Dendritic cell treated with granulocyte-macrophage colony-stimulating factor and Interleukin-4, amounts not matched to agents 40 ng/mL and 50 ng/mL, for 4 days (primary cell): ENCODE results near the gene KRTAP10-7.
"Not testable (repeated sequence)": the region's sequence is repeated elsewhere in the genome, so short reads cannot be mapped to it uniquely, and the experiment has no call there.

Experiments used
- H3K27ac Mint-ChIP-seq: one replicate; pipeline ENCODE4 v1.8.0; 2022; ENCODE audit warnings: mild to moderate bottlenecking, mixed read lengths
- H3K27me3 Mint-ChIP-seq: one replicate; pipeline ENCODE4 v1.8.0; 2022; ENCODE audit warnings: mild to moderate bottlenecking, mixed read lengths
- H3K36me3 Mint-ChIP-seq: one replicate; pipeline ENCODE4 v1.8.0; 2022; ENCODE audit warnings: low read depth, mixed read lengths
- H3K4me1 Mint-ChIP-seq: one replicate; pipeline ENCODE4 v1.8.0; 2022; ENCODE audit warnings: low read depth, mixed read lengths
- H3K4me3 Mint-ChIP-seq: one replicate; pipeline ENCODE4 v1.8.0; 2022; ENCODE audit warnings: mild to moderate bottlenecking, moderate library complexity, mixed read lengths
- H3K9me3 Mint-ChIP-seq: one replicate; pipeline ENCODE4 v1.8.0; 2022; ENCODE audit warnings: mixed read lengths
- intact Hi-C: fragments of 100-400 bp; cut with micrococcal nuclease; formaldehyde crosslinking; loops from one replicate; pipeline ENCODE4 v1.15.0; 2022

KRTAP10-7 gene

DNA sequence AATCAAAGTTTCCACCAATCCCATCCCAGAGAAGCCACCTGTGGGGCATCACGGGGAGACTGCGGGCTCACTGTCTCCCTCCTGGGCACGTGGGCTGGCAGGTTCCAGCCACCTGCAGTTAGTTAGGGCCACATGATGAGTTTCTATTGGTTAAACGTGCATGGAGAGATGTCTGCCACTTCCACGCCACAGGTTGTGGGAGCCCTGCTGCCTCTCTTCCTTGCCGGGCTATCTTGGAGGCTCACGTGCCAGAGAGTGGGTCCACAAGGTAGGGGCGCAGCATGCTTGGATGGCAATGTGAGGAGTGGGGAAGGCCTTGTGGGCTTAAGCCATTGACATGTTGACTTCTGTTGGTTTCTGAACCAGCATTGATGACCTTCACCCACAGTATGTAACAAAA is 3.5 kb downstream of the KRTAP10-7 start:
- Mint-ChIP-seq H3K27ac (no peak overlapping the region), H3K27me3 (peaks cover 9% of the 10 kb centered on the region), H3K4me3 (no peak overlapping the region), H3K9me3 (peaks cover 20% of the 10 kb centered on the region), H3K4me1 (no peaks in the 10 kb centered on the region), H3K36me3 (no peaks in the 10 kb centered on the region)
- intact Hi-C loops: no loop called here

DNA sequence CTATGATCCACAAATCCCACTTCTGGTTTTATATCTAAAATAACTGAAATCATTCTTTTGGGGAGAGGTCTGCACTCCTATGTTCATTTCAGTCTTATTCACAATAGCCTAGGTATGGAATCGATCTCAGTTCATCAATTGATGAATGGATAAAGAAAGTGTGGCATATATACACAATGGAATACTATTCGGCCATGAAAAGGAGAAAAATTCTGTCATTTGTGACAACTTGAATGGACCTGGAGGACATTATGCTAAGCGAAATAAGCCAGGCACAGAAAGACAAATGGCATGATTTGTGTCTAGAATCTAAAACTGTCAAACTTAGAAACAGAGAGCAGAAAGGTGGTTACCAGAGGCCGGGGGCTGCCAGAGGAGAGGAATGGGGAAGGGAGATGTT is 6.1 kb downstream of the KRTAP10-7 start:
- Mint-ChIP-seq H3K4me3 (no peak overlapping the region), H3K27ac (no peak overlapping the region), H3K36me3 (no peaks in the 10 kb centered on the region), H3K4me1 (no peaks in the 10 kb centered on the region), H3K27me3 (peaks cover 4% of the 10 kb centered on the region), H3K9me3 (peaks cover 46% of the 10 kb centered on the region)
- intact Hi-C loops: no loop called here

DNA sequence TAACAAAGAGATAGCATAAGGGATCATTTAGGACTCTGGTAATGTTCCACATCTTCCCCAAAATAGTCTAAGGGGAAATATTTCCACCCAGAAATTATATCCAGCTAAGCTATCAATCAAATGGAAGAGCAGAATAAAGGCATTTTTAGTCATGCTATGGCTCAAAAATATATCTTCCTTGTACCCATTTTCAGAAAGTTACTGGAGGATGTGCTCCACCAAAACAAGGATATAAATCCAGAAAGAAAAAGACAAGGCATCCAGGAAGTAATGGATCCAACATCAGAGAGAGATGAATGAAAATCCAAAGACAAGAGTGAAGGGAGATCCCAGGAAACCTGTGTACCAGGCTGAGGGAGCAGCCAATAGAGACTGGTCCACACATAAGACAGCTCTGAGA is 8.8 kb downstream of the KRTAP10-7 start:
- H3K27me3 Mint-ChIP-seq: peaks cover 4% of the 10 kb centered on the region
- H3K36me3 Mint-ChIP-seq: no peaks in the 10 kb centered on the region
- peaks cover 48% of the 10 kb centered on the region for H3K9me3 Mint-ChIP-seq
- no peak overlapping the region for H3K4me3 Mint-ChIP-seq
- intact Hi-C loops: no loop called here
- H3K4me1 Mint-ChIP-seq: no peaks in the 10 kb centered on the region
- no peak overlapping the region for H3K27ac Mint-ChIP-seq

DNA sequence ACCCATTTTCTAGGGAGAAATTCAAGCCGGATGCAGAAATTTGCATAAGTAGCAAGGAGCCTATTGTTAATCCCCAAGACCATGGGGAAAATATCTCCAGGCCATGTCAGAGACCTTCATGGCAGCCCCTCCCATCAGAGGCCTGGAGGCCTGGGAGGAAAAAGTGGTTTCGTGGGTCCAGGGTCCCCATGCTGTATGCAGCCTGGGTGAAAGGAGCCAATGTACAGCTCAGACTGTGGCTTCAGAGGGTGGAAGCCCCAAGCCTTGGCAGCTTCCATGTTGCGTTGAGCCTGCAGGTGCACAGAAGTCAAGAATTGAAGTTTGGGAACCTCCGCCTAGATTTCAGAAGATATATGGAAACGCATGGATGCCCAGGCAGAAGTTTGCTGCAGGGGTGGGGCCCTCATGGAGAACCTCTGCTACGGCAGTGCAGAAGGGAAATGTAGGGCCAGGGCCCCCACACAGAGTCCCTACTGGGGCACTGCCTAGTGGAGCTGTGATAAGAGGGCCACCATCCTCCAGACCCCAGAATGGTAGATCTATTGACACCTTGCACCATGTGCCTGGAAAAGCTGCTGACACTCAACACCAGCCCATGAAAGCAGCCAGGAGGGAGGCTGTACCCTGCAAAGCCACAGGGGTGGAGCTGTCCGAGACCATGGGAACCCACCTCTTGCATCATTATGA is 9.9 kb downstream of the KRTAP10-7 start:
- H3K4me1 Mint-ChIP-seq, H3K27ac Mint-ChIP-seq, H3K36me3 Mint-ChIP-seq, H3K27me3 Mint-ChIP-seq, H3K4me3 Mint-ChIP-seq, intact Hi-C loops: not testable (repeated sequence)
- peaks cover 43% of the 10 kb centered on the region for H3K9me3 Mint-ChIP-seq

DNA sequence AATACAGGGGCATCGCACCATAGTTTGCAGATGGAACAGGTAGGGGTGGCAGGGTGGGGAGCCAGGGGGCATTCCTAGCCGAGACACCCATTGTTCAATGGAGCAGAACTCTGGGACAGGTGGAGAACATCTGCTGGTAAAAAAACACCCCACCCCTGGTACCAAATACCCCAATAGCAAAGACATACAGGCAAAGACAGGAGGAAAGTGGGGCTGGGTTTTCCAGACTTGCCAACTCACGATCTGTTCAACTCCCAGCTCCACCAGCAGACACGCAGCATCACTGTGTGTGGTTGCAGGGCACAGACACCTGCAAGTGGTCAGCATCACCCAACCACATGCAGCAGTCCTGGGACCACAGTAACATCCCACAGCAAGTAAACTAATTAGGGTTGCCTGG is 11.2 kb downstream of the KRTAP10-7 start:
- Mint-ChIP-seq H3K36me3 (no peaks in the 10 kb centered on the region), H3K4me1 (no peaks in the 10 kb centered on the region), H3K27ac (no peak overlapping the region), H3K9me3 (peaks cover 38% of the 10 kb centered on the region), H3K27me3 (peaks cover 1% of the 10 kb centered on the region), H3K4me3 (no peak overlapping the region)
- intact Hi-C loops: no loop called here

DNA sequence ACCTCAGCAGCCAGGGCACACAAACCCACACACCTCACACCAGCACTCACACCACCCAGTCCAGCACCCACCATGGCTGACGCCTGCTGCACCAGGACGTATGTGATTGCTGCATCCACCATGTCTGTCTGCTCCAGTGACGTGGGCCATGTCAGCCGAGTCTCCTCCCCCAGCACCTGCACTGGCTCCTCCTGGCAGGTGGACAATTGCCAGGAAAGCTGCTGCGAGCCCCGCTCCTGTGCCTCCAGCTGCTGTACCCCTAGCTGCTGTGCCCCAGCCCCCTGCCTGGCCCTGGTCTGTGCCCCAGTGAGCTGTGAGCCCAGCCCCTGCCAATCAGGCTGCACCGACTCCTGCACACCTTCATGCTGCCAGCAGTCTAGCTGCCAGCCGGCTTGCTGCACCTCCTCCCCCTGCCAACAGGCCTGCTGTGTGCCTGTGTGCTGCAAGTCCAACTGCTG is 11.7 kb downstream of the KRTAP10-7 start, which contains the start of gene KRTAP10-8:
Gene KRTAP10-8, plus strand, starts transcription at position 51 of the 458 bp plus-strand sequence. Its CDS starts 22 bp downstream, at position 73.
- Mint-ChIP-seq H3K27me3 (peaks cover 1% of the 10 kb centered on the region), H3K9me3 (peaks cover 37% of the 10 kb centered on the region), H3K4me1 (no peaks in the 10 kb centered on the region), H3K36me3 (no peaks in the 10 kb centered on the region), H3K4me3 (no peak within 1 kb of the TSS), H3K27ac (no peak within 1 kb of the TSS)
- intact Hi-C loops: no loop called here

DNA sequence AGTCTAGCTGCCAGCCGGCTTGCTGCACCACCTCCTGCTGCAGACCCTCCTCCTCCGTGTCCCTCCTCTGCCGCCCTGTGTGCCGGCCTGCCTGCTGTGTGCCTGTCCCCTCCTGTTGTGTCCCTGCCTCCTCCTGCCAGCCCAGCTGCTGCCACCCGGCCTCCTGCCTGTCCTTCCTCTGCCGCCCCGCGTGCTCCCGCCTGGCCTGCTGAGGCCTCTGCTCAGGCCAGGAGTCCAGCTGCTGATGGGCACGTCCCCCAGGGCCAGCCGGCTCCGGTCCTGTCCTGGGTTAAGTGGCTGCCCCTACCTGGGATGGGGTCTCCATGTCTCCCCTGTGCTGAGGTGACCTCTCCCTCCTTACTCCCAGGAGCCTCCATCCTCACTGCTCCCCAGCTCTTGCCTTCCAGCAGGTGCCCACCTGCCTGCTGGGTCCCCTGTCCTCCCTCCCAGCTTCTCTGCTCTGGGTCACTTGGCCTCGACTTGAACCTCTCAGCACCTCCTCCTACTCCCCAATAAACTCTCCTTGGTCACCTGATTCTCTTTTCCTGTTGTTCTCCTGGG is 12.4 kb downstream of the KRTAP10-7 start:
- H3K27ac Mint-ChIP-seq: no peak overlapping the region
- H3K36me3 Mint-ChIP-seq: no peaks in the 10 kb centered on the region
- H3K9me3 Mint-ChIP-seq: peaks cover 37% of the 10 kb centered on the region
- H3K27me3 Mint-ChIP-seq: peaks cover 1% of the 10 kb centered on the region
- intact Hi-C loops: no loop called here
- H3K4me1 Mint-ChIP-seq: no peaks in the 10 kb centered on the region
- H3K4me3 Mint-ChIP-seq: no peak overlapping the region

DNA sequence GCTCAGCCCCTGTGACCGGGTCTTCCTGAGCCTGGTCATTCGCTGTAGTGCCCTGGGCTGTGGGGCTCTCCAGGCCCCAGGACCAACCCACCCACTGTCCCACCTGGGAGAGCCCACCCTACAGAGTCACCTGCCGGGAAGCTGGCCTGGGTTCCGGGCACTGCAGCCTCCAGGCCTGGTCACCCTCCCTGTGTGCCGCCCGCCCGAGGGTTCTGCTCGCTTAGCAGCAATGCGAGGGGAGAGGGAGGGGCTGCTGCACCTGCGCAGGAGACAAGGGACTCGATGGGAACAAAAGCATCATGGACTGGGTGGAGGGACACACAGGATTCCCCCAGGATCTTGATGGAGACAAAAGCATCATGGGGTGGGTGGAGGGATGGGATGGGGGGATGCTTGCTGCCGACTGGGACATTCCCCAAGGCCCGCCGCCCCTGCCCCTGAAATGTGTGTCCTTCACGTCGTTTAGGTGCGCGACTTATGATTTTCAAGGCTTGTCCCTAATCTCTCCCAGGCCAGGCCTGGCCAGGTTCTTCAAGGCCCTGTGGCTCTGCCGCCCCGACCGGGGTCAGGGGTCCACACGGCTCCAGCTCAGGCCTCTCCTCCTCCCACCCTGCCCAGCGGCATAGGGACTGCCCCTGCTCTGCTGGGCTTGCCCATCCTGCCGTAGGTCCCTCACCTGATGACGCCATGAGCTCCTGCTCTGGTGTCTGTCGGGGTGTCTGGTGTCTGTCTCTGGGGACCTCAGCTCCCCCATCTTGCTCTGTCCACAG is 13.2 kb downstream of the KRTAP10-7 start:
- Mint-ChIP-seq H3K4me3 (no peak overlapping the region), H3K27me3 (peaks cover 1% of the 10 kb centered on the region), H3K4me1 (peaks cover 6% of the 10 kb centered on the region), H3K27ac (no peak overlapping the region), H3K36me3 (no peaks in the 10 kb centered on the region), H3K9me3 (peaks cover 36% of the 10 kb centered on the region)
- intact Hi-C loops: no loop called here

DNA sequence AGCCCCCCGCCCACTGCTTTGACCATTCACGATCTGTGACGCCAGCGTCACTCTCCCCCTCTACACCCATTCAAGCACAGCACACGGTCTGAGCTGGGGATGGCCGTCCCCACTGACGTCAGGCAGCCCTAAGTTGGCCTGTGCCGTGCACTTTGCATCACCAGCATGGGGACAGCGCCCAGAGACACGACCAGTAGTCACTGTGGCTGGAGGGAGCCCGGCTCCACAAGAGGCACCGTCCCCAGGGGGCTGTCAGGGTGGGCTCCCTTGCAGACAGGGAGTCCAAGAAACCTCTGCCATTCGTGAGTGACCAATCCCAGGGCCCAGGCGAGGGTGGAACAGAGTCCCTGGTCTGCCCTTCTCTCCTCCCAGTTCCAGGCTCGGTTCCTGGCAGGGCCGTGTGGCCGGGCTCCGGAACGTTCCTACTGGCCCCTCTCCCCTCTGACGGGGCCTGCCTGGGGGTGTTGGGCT is 13.8 kb downstream of the KRTAP10-7 start:
- Mint-ChIP-seq H3K9me3 (peaks cover 33% of the 10 kb centered on the region), H3K4me1 (peaks cover 10% of the 10 kb centered on the region), H3K27ac (no peak overlapping the region), H3K4me3 (no peak overlapping the region), H3K36me3 (no peaks in the 10 kb centered on the region), H3K27me3 (peaks cover 1% of the 10 kb centered on the region)
- intact Hi-C loops: no loop called here

DNA sequence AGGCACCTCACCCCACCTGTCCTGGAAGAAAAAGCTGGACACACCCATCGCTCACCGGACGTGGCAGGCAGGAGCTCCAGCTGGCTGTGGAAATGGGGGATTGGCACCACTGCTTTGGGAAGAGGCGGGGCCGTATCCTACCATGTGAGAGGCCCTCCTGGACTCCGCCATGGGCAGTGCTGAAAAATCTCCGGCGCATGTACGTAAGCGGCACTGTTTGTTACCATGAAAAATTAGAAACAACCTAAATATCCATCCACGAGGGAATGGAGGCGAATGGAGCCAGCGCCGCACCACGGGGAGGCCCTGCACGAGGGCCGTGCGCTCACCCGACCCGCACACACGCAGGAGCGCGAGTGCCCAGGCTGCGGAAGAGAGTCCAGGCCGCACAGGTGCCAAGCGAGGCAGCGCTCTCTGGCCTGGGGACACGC is 14.6 kb downstream of the KRTAP10-7 start:
- intact Hi-C loops: no loop called here
- H3K36me3 Mint-ChIP-seq: no peaks in the 10 kb centered on the region
- peaks cover 33% of the 10 kb centered on the region for H3K9me3 Mint-ChIP-seq
- peaks cover 10% of the 10 kb centered on the region for H3K4me1 Mint-ChIP-seq
- peaks cover 4% of the 10 kb centered on the region for H3K27me3 Mint-ChIP-seq
- no peak overlapping the region for H3K4me3 Mint-ChIP-seq
- H3K27ac Mint-ChIP-seq: no peak overlapping the region

DNA sequence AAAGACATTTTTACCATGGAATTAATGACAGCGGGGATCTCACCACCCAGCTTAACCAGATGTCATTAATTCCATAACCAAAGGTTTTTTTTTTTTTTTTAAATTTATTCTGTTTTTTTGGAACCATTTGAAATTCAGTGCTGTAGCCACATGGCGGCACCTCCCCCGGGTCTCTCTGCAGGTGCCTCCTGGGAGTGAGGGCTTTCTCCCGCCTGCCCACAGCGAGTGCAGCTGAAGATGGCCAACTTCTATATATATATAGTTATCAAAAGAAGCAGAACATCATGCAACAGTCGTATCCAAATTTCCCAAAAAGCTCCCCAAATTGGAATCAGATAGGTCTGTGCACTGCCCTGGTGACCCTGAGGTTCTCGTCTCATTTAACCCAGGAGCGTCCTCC is 15.1 kb downstream of the KRTAP10-7 start:
- Mint-ChIP-seq H3K36me3 (no peaks in the 10 kb centered on the region), H3K4me1 (peaks cover 10% of the 10 kb centered on the region), H3K27me3 (peaks cover 4% of the 10 kb centered on the region), H3K27ac (no peak overlapping the region), H3K4me3 (no peak overlapping the region), H3K9me3 (peaks cover 33% of the 10 kb centered on the region)
- intact Hi-C loops: no loop called here

DNA sequence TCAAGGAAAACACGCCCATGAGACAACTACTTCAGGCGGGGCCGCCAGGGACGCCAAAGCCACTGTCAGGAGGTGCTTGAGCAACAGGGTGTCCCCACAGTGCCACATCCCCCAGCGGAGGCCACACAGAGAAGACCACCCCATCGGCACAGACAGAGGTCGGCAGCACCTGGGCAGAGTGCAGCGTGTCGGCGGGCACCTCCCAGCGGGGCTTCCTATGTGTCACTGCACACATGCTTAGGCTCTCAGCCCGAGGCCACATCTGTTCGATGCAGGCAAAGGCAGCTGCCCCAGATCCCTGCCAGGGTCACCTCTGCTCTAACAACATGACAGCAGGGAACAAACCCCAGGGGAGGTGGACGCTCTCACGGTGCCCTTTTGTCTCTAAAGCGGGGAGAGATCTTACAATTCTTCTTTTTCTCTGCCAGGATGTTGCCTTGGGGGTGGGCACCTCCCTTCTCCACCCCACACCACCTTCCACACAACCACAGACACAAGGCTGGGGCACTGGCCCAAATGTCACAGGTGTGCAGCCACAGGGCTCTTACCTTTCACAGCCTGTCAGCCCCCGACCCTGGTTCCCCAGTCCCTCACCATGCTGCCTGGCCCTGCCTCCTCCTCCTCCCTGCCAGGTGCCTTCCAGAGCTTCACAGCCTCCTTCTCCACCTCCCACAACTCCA is 15.7 kb downstream of the KRTAP10-7 start:
- no peaks in the 10 kb centered on the region for H3K36me3 Mint-ChIP-seq
- H3K4me1 Mint-ChIP-seq: peaks cover 10% of the 10 kb centered on the region
- peaks cover 33% of the 10 kb centered on the region for H3K9me3 Mint-ChIP-seq
- H3K4me3 Mint-ChIP-seq: no peak overlapping the region
- no peak overlapping the region for H3K27ac Mint-ChIP-seq
- H3K27me3 Mint-ChIP-seq: peaks cover 4% of the 10 kb centered on the region
- intact Hi-C loops: no loop called here

DNA sequence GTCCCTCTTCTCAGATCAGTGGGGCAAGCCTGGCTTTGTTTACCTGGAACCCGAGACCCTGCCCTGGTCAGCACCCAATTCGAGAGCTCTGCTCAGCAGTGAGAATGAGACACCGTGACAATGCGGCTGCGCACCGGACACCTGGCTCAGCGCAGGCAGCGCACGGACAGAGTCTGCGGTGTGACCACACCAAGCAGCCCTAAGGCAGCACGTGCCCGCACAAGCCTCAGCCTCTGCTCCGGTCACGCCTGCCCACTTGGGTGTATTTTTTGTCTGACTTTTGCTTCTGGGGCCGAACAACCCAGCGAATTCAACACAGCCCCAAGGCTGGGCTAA is 16.2 kb downstream of the KRTAP10-7 start:
- intact Hi-C loops: no loop called here

DNA sequence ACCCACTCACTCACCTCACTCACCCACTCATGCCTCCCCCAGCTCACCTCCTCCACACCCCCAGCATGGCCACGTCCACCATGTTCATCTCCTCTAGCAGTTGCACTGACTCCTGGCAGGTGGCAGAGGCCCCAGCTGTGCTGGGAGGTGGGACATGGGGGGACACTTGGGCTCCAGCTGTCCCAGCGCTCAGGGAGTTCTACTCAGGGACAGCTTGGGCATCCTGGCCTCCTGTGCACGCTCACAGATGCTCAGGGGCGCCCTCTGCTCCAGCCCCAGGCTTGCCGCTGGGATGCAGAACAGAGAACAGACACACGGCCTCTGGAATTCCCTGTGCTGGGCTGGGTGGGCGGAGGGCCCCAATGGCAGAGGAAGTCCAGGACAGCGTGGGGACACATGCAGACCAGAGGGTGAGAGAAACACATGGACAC is 16.7 kb downstream of the KRTAP10-7 start:
- no peak overlapping the region for H3K27ac Mint-ChIP-seq
- intact Hi-C loops: no loop called here
- H3K27me3 Mint-ChIP-seq: peaks cover 4% of the 10 kb centered on the region
- H3K4me1 Mint-ChIP-seq: peaks cover 10% of the 10 kb centered on the region
- no peak overlapping the region for H3K4me3 Mint-ChIP-seq
- H3K36me3 Mint-ChIP-seq: no peaks in the 10 kb centered on the region
- H3K9me3 Mint-ChIP-seq: peaks cover 30% of the 10 kb centered on the region

More for the DNA sequence above, 16.2 kb downstream of the KRTAP10-7 start:
- Mint-ChIP-seq H3K4me3 (no peak overlapping the region), H3K4me1 (peaks cover 10% of the 10 kb centered on the region), H3K9me3 (peaks cover 30% of the 10 kb centered on the region), H3K36me3 (no peaks in the 10 kb centered on the region), H3K27me3 (peaks cover 4% of the 10 kb centered on the region), H3K27ac (no peak overlapping the region)
